Adrenal gland (tissue), 19 donors: ENCODE data around the gene ZIC2. TPM values are rescaled to one million over a fixed set of nuclear protein-coding genes. Genes with fewer than 3 reads are reported as not detected.
A peak's percentile ranks its signal among the peaks of the same experiment; 100 is the strongest.

Experiments used
- DNase-seq, 7 donors: peaks; one replicate each; pipeline ENCODE4 v3.0.0-alpha.2; 2019 to 2020
- H3K27ac ChIP-seq, 5 donors: fragments of 200-600 bp; sonication (generic) in 4 of 5; 1 replicate in 3 of 5; 2 replicates in 2 of 5; pipeline versions ENCODE4 v1.5.1 to v1.8.0; 2016 to 2020; ENCODE audit warnings: mild to moderate bottlenecking in 1 of 5
- H3K27me3 ChIP-seq: fragments of 200-600 bp; 2 replicates; pipeline ENCODE4 v1.8.0; 2021
- H3K36me3 ChIP-seq, 2 donors: fragments of 200-600 bp; replicated peaks in 1 of 2; 1 replicate in 1 of 2; 2 replicates in 1 of 2; pipeline versions ENCODE4 v1.5.1 to v1.8.0; 2018 to 2022
- H3K4me1 ChIP-seq, 2 donors: fragments of 200-600 bp; replicated peaks in 1 of 2; 1 replicate in 1 of 2; 2 replicates in 1 of 2; pipeline versions ENCODE4 v1.5.1 to v1.8.0; 2018 to 2021
- H3K4me3 ChIP-seq, 4 donors: fragments of 200-600 bp; sonication (generic) in 3 of 4; one replicate each; pipeline ENCODE4 v1.5.1; 2016 to 2018
- H3K9me3 ChIP-seq, 3 donors: fragments of 200-600 bp; sonication (generic) in 1 of 3; replicated peaks in 1 of 3; 1 replicate in 2 of 3; 2 replicates in 1 of 3; pipeline versions ENCODE4 v1.5.1 to v1.8.0; 2016 to 2021
- CTCF ChIP-seq, 6 experiments: fragments of 450-650 bp in 4 of 6; fragments of 200-600 bp in 2 of 6; sonication (generic) in 1 of 6; IDR thresholded peaks; 1 replicate in 5 of 6; 2 replicates in 1 of 6; pipeline versions ENCODE4 v1.5.1 to v1.8.0; 2016 to 2021; ENCODE audit warnings: antibody characterized with exemption in 6 of 6, mild to moderate bottlenecking in 2 of 6, moderate library complexity in 1 of 6
- POLR2A ChIP-seq, 2 donors: fragments of 450-650 bp; IDR thresholded peaks; one replicate each; pipeline ENCODE4 v1.6.1; 2017; ENCODE audit warnings: antibody characterized with exemption in 2 of 2, mild to moderate bottlenecking in 2 of 2, moderate library complexity in 1 of 2
- WGBS, 4 donors: extraction: QIAGEN DNeasy Blood & Tissue Kit in 2 of 4; methylation state at CpG; one replicate each; pipeline versions ENCODE4 v1.1.5 to v1.1.7; 2013 to 2017; 5-methylcytosine and 5-hydroxymethylcytosine counted together
- intact Hi-C, 2 donors: fragments of 100-400 bp; cut with DNase I; formaldehyde crosslinking; loops; one replicate each; pipeline versions ENCODE4 v1.14.1 to v1.15.0; 2022 to 2023
- long read RNA-seq, 10 donors: library from polyadenylated mRNA in 3 of 10; unstranded in 2 of 10; stranded (forward) in 1 of 10; transcript quantifications; one replicate each; pipeline ENCODE4 v2.0.0 and lab custom pipeline, GENCODE V29; 2021 to 2026
- polyA plus RNA-seq, 3 donors: library from polyadenylated mRNA; stranded (reverse); fragments of 200-250 nt in 2 of 3; fragments of 350-450 nt in 1 of 3; fragmentation: Illumina TruSeq in 1 of 3; extraction: RNeasy Lipid Tissue Mini Kit (QIAGEN cat#74804) in 1 of 3; gene quantifications; one replicate each; pipeline ENCODE4 v1.2.3, GENCODE V29; 2013 to 2014
- total RNA-seq, 9 donors: library from RNA; depleted of rRNA in 4 of 9; stranded (reverse); fragments of >200 nt in 4 of 9; fragments of 120-200 nt in 1 of 9; fragmentation: NEBNext Ultra II Directional in 1 of 9; extraction: Animal tissue kit (Norgen Biotek cat#: 25700) in 1 of 9; gene quantifications; one replicate each; pipeline versions ENCODE4 v1.1.0 to v1.2.4, GENCODE V29; 2013 to 2023
- donor health status: healthy with polysubstance abuse.
- donor health status: Bipolar disorder and iron deficiency.
- donor health status: DM: yes; HTN: yes; CAD: no.
- donor health status: DM: no; HTN: no; CAD: no.
- donor health status: DM: no; HTN: no; CAD: no.
- donor health status: DM: yes; HTN: yes; CAD: no.

ZIC2 gene
- total RNA-seq (under 1 TPM in 2 of 9 donors, not detected in 7; 0.43 to 0.46 TPM), polyA plus RNA-seq (not detected)
- long read RNA-seq, donor 1, result 0 reads
- long read RNA-seq, donor 2, result 0 reads
- long read RNA-seq, donor 3, result 0 reads
- long read RNA-seq, donor 4, result 0 reads
- long read RNA-seq, donor 5, result 0 reads
- long read RNA-seq, donor 6, result 0 reads
- long read RNA-seq, donor 7, result 0 reads
- long read RNA-seq, donor 8, result 0 reads
- long read RNA-seq, donor 9, result 0 reads
- long read RNA-seq, donor 10, partial matches to known transcripts, result 0 of 1 reads
- long read RNA-seq, donor 10, other reads (novel, unspliced or antisense), result 0 of 1 reads

- Histone ChIP-seq H3K4me1 (peaks cover 19 to 27% of the 10 kb centered on the region in 2 donors), H3K9me3 (no peaks in the 10 kb centered on the region), H3K27ac (no peak within 1 kb of the TSS), H3K4me3 (peak within 1 kb of the TSS in 2 of 4 donors; percentile 26 to 64), H3K27me3 (peaks cover 89% of the 10 kb centered on the region), H3K36me3 (no peaks in the 10 kb centered on the region)
- intact Hi-C loops, result no loop called here
- WGBS, 4 donors, result 1 to 2% (median 1%) methylated on average over 13 to 37 of the region's 41 CpGs; no CpG with 5 or more reads in 1 of the 4 donors
- peak in 2 of 7 donors; percentile 22 to 27 for DNase-seq
- TF ChIP-seq POLR2A (IDR thresholded peaks at IDR 0.05), result no peak
- TF ChIP-seq CTCF (IDR thresholded peaks at IDR 0.05), result no peak
These were observed at the start of gene ZIC2 for GRCh38 chr13:99981735-99982035. Gene ZIC2 (plus strand): TSS chr13:99981784. CDS start chr13:99982065, 281 bp downstream.

GRCh38 chr13:99932912-99933311 is 48.7 kb upstream of the ZIC2 start:
- 76 to 85% (median 82%) methylated on average over 5 of the region's 5 CpGs for WGBS, 4 donors
- H3K27me3 ChIP-seq, result peaks cover 2% of the 10 kb centered on the region

GRCh38 chr13:99935772-99936171 is 45.8 kb upstream of the ZIC2 start:
- Histone ChIP-seq H3K4me3 (no peak overlapping the region), H3K9me3 (no peaks in the 10 kb centered on the region), H3K4me1 (no peaks in the 10 kb centered on the region), H3K27ac (no peak overlapping the region), H3K36me3 (no peaks in the 10 kb centered on the region), H3K27me3 (peaks cover 9% of the 10 kb centered on the region)
- intact Hi-C loops, result no loop called here
- no peak for DNase-seq
- WGBS, 4 donors, result 75 to 100% (median 93%) methylated on average over 2 of the region's 2 CpGs
- TF ChIP-seq POLR2A (IDR thresholded peaks at IDR 0.05) (no peak), CTCF (IDR thresholded peaks at IDR 0.05) (no peak)

More at GRCh38 chr13:99932912-99933311, 48.7 kb upstream of the ZIC2 start:
- Histone ChIP-seq H3K4me1 (no peaks in the 10 kb centered on the region), H3K9me3 (no peaks in the 10 kb centered on the region), H3K27ac (no peak overlapping the region), H3K4me3 (no peak overlapping the region), H3K36me3 (no peaks in the 10 kb centered on the region)
- intact Hi-C loops, result no loop called here
- no peak for TF ChIP-seq POLR2A (IDR thresholded peaks at IDR 0.05)
- no peak for TF ChIP-seq CTCF (IDR thresholded peaks at IDR 0.05)
- no peak for DNase-seq

- no peak overlapping the region for H3K4me3 ChIP-seq
- 58 to 75% (median 61%) methylated on average over 7 of the region's 7 CpGs for WGBS, 4 donors
- no peak for TF ChIP-seq CTCF (IDR thresholded peaks at IDR 0.05)
- no peak for TF ChIP-seq POLR2A (IDR thresholded peaks at IDR 0.05)
- no peak for DNase-seq
- H3K36me3 ChIP-seq, result no peaks in the 10 kb centered on the region
- H3K4me1 ChIP-seq, result no peaks in the 10 kb centered on the region
- intact Hi-C loops, result no loop called here
- H3K9me3 ChIP-seq, result no peaks in the 10 kb centered on the region
- H3K27me3 ChIP-seq, result peaks cover 9% of the 10 kb centered on the region
- no peak overlapping the region for H3K27ac ChIP-seq
These were observed 42.9 kb upstream of the ZIC2 start for GRCh38 chr13:99938635-99939034.
